ENCODE results near the gene ACSS1.
A peak's percentile ranks its signal among the peaks of the same experiment; 100 is the strongest.

The ACSS1 gene

DNA sequence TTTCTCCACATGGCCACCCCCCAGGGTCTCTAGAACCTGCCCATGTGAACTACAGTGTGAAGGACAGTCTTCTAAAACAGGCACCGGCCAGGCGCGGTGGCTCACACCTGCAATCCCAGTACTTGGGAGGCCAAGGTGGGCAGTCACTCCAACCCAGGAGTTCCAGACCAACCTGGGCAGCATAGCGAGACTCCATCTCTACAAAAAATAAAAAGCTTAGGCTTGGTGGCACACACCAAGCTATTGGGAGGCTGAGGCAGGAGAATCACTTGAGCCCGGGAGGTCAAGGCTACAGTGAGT lies 13.7 kb downstream of the ACSS1 start:
- H3K9me3 ChIP-seq (ENCODE audit: control insufficient read depth, insufficient read depth, low read length): no peaks in the 10 kb centered on the region
- H3K36me3 ChIP-seq (ENCODE audit: control insufficient read depth, low read length): no peaks in the 10 kb centered on the region
- H3K4me2 ChIP-seq (ENCODE audit: low read length): no peak overlapping the region
- H3K4me3 ChIP-seq (ENCODE audit: low read length): no peak overlapping the region
- TF ChIP-seq, protein P1, sequence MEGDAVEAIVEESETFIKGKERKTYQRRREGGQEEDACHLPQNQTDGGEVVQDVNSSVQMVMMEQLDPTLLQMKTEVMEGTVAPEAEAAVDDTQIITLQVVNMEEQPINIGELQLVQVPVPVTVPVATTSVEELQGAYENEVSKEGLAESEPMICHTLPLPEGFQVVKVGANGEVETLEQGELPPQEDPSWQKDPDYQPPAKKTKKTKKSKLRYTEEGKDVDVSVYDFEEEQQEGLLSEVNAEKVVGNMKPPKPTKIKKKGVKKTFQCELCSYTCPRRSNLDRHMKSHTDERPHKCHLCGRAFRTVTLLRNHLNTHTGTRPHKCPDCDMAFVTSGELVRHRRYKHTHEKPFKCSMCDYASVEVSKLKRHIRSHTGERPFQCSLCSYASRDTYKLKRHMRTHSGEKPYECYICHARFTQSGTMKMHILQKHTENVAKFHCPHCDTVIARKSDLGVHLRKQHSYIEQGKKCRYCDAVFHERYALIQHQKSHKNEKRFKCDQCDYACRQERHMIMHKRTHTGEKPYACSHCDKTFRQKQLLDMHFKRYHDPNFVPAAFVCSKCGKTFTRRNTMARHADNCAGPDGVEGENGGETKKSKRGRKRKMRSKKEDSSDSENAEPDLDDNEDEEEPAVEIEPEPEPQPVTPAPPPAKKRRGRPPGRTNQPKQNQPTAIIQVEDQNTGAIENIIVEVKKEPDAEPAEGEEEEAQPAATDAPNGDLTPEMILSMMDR (IDR thresholded peaks at IDR 0.05; ENCODE audit: low read depth, low read length, poor library complexity, severe bottlenecking): no peak
- H3K4me1 ChIP-seq (ENCODE audit: control insufficient read depth, low read length): peaks cover 30% of the 10 kb centered on the region
- peaks cover 30% of the 10 kb centered on the region for H3K27me3 ChIP-seq (ENCODE audit: control insufficient read depth, low read length)
- H3K27ac ChIP-seq (ENCODE audit: low read depth, low read length): no peak overlapping the region
- H3F3A ChIP-seq (ENCODE audit: control insufficient read depth, insufficient read depth): no peaks in the 10 kb centered on the region
- H3K9me2 ChIP-seq (replicated peaks; ENCODE audit: control insufficient read depth, low read length): no peaks in the 10 kb centered on the region
- H4K20me1 ChIP-seq (ENCODE audit: control insufficient read depth, insufficient read depth, low read depth, low read length): 0 out of 2 replicates have a peak, but pooled peaks cover 3% of the 10 kb centered on the region
- no peaks in the 10 kb centered on the region for H3K79me2 ChIP-seq (ENCODE audit: control insufficient read depth, low read length)

DNA sequence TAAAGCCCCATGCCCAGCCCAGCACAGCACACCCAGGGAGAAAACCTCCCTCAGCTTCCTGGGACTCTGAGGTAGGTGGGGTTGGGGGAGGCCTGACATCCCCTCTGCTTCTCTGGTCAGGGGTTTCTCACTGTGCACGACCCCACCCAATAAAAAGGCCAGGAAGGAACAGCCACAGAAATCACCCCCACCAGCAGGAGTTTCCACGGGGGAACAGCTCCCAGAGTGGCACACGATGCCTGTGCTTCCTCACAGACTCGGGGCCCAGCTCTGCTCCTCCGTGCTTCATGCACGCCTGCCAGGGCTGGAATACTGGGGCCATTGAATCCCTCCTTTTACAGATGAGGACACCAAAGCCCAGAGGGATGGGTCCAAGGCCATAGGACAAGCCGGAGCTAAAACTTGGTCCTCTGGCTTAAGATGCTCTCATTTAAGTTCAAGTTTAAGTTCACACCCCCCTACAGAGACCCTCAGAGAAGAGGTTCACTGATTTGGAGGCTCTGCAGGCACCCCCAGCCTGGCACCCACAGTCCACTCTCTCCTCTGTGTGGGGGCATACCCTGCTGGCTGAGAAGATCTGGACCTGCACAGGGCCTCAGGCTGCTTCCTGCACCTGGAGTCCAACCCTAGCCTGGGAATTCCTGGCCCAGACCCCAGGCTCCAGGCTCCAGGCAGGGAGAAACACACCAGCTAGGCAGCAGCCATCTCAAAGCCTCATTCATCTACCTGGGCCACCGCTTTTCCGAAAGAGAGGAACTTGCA lies 14.3 kb downstream of the ACSS1 start:
- Histone ChIP-seq H3K9me3 (ENCODE audit: control insufficient read depth, insufficient read depth, low read length) (no peaks in the 10 kb centered on the region), H3K4me1 (ENCODE audit: control insufficient read depth, low read length) (peaks cover 32% of the 10 kb centered on the region), H3K4me2 (ENCODE audit: low read length) (peak overlapping the region; percentile 70), H4K20me1 (ENCODE audit: control insufficient read depth, insufficient read depth, low read depth, low read length) (0 out of 2 replicates have a peak, but pooled peaks cover 3% of the 10 kb centered on the region), H3K36me3 (ENCODE audit: control insufficient read depth, low read length) (no peaks in the 10 kb centered on the region), H3K4me3 (ENCODE audit: low read length) (0 out of 2 replicates have a peak overlapping the region, but pooled peaks have one; percentile 47), H3K27ac (ENCODE audit: low read depth, low read length) (0 out of 2 replicates have a peak overlapping the region, but pooled peaks have one; percentile 16), H3K27me3 (ENCODE audit: control insufficient read depth, low read length) (peaks cover 27% of the 10 kb centered on the region), H3K79me2 (ENCODE audit: control insufficient read depth, low read length) (no peaks in the 10 kb centered on the region), H3F3A (ENCODE audit: control insufficient read depth, insufficient read depth) (no peaks in the 10 kb centered on the region), H3K9me2 (replicated peaks; ENCODE audit: control insufficient read depth, low read length) (no peaks in the 10 kb centered on the region)
- TF ChIP-seq EZH2phosphoT487 (IDR thresholded peaks at IDR 0.05; ENCODE audit: borderline replicate concordance, low read length): no peak
- TF ChIP-seq, protein P1 (IDR thresholded peaks at IDR 0.05; ENCODE audit: low read depth, low read length, poor library complexity, severe bottlenecking): no peak

DNA sequence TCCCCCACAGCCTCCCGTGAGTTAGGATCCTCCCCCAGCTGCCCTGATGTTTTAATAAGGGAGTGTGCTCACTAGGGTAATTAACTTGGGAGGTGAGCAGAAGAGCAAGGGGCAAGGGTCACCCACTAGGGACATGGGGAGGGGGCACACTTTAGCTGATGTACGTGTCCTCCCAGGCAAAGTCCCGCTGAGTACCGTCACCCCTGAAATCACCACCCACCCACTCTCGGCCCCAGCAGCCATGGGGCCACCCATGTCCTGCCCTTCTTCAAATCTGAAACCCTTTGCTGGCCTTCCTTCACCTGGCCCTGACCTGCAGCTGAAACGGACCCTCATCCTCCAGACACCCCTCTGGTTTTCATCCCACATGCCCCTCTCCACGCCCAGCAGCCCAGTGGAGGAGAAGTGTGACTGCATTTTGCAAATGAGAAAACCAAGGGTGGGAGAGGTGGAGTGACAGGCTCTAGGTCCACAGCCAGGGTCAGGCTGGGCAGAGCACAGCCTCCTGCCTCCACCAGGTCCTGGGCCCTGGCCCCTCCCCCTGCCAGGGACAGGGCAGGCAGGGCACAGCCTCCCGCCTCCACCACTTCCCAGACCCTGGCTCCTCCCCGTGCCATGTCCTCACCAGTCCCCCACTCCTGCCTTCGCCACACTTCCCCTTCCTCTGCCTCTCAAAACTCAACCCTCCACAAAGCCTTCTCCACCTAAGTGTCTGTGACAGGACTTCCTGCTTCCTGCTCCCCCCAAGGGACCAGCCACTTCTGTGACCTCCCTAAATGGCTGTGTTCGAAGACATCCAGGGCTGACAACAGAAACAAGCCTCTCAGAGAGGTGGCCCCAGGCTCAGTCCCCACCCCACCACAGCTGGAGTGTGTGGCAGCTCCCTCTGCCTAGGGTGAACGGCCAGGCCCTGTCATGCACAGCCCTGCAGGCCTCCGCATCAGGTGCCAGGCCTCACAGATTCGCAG lies 15.1 kb downstream of the ACSS1 start:
- Histone ChIP-seq H3K27ac (ENCODE audit: low read depth, low read length) (0 out of 2 replicates have a peak overlapping the region, but pooled peaks have one; percentile 16), H3K9me2 (replicated peaks; ENCODE audit: control insufficient read depth, low read length) (no peaks in the 10 kb centered on the region), H3F3A (ENCODE audit: control insufficient read depth, insufficient read depth) (no peaks in the 10 kb centered on the region), H3K79me2 (ENCODE audit: control insufficient read depth, low read length) (no peaks in the 10 kb centered on the region), H3K36me3 (ENCODE audit: control insufficient read depth, low read length) (no peaks in the 10 kb centered on the region), H3K9me3 (ENCODE audit: control insufficient read depth, insufficient read depth, low read length) (no peaks in the 10 kb centered on the region), H3K4me2 (ENCODE audit: low read length) (peak overlapping the region; percentile 70), H3K4me1 (ENCODE audit: control insufficient read depth, low read length) (peaks cover 40% of the 10 kb centered on the region), H3K27me3 (ENCODE audit: control insufficient read depth, low read length) (peaks cover 23% of the 10 kb centered on the region), H3K4me3 (ENCODE audit: low read length) (peak overlapping the region; percentile 47), H4K20me1 (ENCODE audit: control insufficient read depth, insufficient read depth, low read depth, low read length) (0 out of 2 replicates have a peak, but pooled peaks cover 3% of the 10 kb centered on the region)
- TF ChIP-seq EZH2phosphoT487 (IDR thresholded peaks at IDR 0.05; ENCODE audit: borderline replicate concordance, low read length): no peak
- TF ChIP-seq, protein P1 (IDR thresholded peaks at IDR 0.05; ENCODE audit: low read depth, low read length, poor library complexity, severe bottlenecking): no peak

Measured in DOHH2 (cell line).